Measurements from ENCODE around the gene CAPZB.

Gene CAPZB

GRCh38 chr1:19450811-19451515, 34.4 kb downstream of the CAPZB start:
- DNase-seq (ENCODE audit: extremely low read depth in 1 of 2, low read depth in 1 of 2) = no peak

- no peak for DNase-seq (ENCODE audit: extremely low read depth in 1 of 2, low read depth in 1 of 2)
Observed at GRCh38 chr1:19449454-19450228, 35.7 kb downstream of the CAPZB start.

GRCh38 chr1:19448491-19449439, 36.6 kb downstream of the CAPZB start:
- no peak for DNase-seq (ENCODE audit: extremely low read depth in 1 of 2, low read depth in 1 of 2)

- no peak for DNase-seq (ENCODE audit: extremely low read depth in 1 of 2, low read depth in 1 of 2)
Observed at GRCh38 chr1:19447550-19447949, 37.8 kb downstream of the CAPZB start.

GRCh38 chr1:19445417-19446342, 39.7 kb downstream of the CAPZB start:
- DNase-seq (ENCODE audit: extremely low read depth in 1 of 2, low read depth in 1 of 2) = no peak

- no peak for DNase-seq (ENCODE audit: extremely low read depth in 1 of 2, low read depth in 1 of 2)
Observed at GRCh38 chr1:19444296-19445021, 40.9 kb downstream of the CAPZB start.

- DNase-seq (ENCODE audit: extremely low read depth in 1 of 2, low read depth in 1 of 2) = no peak
Observed at GRCh38 chr1:19443326-19443725, 42.0 kb downstream of the CAPZB start.

- no peak for DNase-seq (ENCODE audit: extremely low read depth in 1 of 2, low read depth in 1 of 2)
Observed at GRCh38 chr1:19442154-19443096, 42.9 kb downstream of the CAPZB start.

GRCh38 chr1:19441048-19441780, 44.1 kb downstream of the CAPZB start:
- DNase-seq (ENCODE audit: extremely low read depth in 1 of 2, low read depth in 1 of 2) = no peak

- DNase-seq (ENCODE audit: extremely low read depth in 1 of 2, low read depth in 1 of 2) = peak in 1 of 2 donors; percentile 17
Observed at GRCh38 chr1:19439464-19440171, 45.7 kb downstream of the CAPZB start.

GRCh38 chr1:19438516-19439195, 46.7 kb downstream of the CAPZB start:
- no peak for DNase-seq (ENCODE audit: extremely low read depth in 1 of 2, low read depth in 1 of 2)

- DNase-seq (ENCODE audit: extremely low read depth in 1 of 2, low read depth in 1 of 2) = no peak
Observed at GRCh38 chr1:19437891-19438294, 47.4 kb downstream of the CAPZB start.

- DNase-seq (ENCODE audit: extremely low read depth in 1 of 2, low read depth in 1 of 2) = no peak
Observed at GRCh38 chr1:19436716-19437476, 48.4 kb downstream of the CAPZB start.

GRCh38 chr1:19435851-19436455, 49.4 kb downstream of the CAPZB start:
- DNase-seq (ENCODE audit: extremely low read depth in 1 of 2, low read depth in 1 of 2) = no peak

- no peak for DNase-seq (ENCODE audit: extremely low read depth in 1 of 2, low read depth in 1 of 2)
Observed at GRCh38 chr1:19435181-19435580, 50.2 kb downstream of the CAPZB start.

GRCh38 chr1:19433719-19433998, 51.7 kb downstream of the CAPZB start:
- DNase-seq (ENCODE audit: extremely low read depth in 1 of 2, low read depth in 1 of 2) = no peak
